Measurements from ENCODE around the gene GSTO1.

DNA sequence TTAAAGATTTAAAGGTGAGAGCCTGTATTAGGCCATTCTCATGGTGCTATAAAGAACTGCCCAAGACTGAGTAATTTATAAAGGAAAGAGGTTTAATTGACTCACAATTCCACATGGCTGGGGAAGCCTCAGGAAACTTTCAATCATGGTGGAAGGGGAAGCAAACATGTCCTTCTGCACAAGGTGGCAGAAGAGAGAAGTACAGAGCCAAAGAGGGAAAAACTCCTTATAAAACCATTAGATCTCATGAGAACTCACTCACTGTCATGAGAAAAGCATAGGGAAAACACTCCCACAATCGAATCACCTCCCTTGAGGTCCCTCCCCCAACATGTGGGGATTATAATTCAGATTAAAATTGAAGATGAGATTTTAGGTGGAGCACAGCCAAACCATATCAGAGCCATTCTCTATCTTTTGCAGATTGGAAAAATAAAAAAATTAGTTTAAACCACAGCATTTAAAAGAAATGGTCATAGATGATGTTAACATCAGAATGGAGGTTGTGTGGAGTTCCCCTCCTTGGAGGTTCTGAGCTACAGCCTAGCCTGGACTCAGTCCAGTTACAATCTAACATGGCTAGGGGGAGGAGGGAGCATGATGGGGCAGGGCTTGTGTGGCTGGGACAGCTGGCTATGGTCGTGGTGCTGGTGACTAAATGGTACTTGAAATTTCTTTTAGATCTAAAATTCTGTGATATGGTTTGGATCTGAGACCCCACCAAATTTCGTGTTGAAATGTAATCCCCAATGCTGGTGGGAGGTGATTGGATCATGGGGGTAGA, 47.4 kb downstream of the GSTO1 start:
- TF ChIP-seq, protein P1, sequence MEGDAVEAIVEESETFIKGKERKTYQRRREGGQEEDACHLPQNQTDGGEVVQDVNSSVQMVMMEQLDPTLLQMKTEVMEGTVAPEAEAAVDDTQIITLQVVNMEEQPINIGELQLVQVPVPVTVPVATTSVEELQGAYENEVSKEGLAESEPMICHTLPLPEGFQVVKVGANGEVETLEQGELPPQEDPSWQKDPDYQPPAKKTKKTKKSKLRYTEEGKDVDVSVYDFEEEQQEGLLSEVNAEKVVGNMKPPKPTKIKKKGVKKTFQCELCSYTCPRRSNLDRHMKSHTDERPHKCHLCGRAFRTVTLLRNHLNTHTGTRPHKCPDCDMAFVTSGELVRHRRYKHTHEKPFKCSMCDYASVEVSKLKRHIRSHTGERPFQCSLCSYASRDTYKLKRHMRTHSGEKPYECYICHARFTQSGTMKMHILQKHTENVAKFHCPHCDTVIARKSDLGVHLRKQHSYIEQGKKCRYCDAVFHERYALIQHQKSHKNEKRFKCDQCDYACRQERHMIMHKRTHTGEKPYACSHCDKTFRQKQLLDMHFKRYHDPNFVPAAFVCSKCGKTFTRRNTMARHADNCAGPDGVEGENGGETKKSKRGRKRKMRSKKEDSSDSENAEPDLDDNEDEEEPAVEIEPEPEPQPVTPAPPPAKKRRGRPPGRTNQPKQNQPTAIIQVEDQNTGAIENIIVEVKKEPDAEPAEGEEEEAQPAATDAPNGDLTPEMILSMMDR (tag by site-specific recombination; IDR thresholded peaks at IDR 0.05): no peak
- TF ChIP-seq SCRT1 (tag by site-specific recombination; IDR thresholded peaks at IDR 0.05; ENCODE audit: borderline replicate concordance): no peak
- TF ChIP-seq ZBTB7A (tag by site-specific recombination; IDR thresholded peaks at IDR 0.05; ENCODE audit: low read depth): no peak
- TF ChIP-seq, protein P2, sequence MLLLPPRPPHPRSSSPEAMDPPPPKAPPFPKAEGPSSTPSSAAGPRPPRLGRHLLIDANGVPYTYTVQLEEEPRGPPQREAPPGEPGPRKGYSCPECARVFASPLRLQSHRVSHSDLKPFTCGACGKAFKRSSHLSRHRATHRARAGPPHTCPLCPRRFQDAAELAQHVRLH (tag by site-specific recombination; IDR thresholded peaks at IDR 0.05): no peak
- TF ChIP-seq ZNF785 (tag by site-specific recombination; IDR thresholded peaks at IDR 0.05): no peak
- TF ChIP-seq ZNF529 (tag by site-specific recombination; IDR thresholded peaks at IDR 0.05; ENCODE audit: insufficient replicate concordance): no peak
- TF ChIP-seq ZNF561 (tag by site-specific recombination; IDR thresholded peaks at IDR 0.05; ENCODE audit: borderline replicate concordance): no peak
- no peak for TF ChIP-seq ZNF169 (tag by site-specific recombination; IDR thresholded peaks at IDR 0.05)
- TF ChIP-seq ZBTB1 (tag by site-specific recombination; IDR thresholded peaks at IDR 0.05): no peak
- no peak for TF ChIP-seq ZNF792 (tag by site-specific recombination; IDR thresholded peaks at IDR 0.05)
